ENCODE results near the gene DDX4.
"Not testable (repeated sequence)": the region's sequence is repeated elsewhere in the genome, so short reads cannot be mapped to it uniquely, and the experiment has no call there.

Gene DDX4

DNA sequence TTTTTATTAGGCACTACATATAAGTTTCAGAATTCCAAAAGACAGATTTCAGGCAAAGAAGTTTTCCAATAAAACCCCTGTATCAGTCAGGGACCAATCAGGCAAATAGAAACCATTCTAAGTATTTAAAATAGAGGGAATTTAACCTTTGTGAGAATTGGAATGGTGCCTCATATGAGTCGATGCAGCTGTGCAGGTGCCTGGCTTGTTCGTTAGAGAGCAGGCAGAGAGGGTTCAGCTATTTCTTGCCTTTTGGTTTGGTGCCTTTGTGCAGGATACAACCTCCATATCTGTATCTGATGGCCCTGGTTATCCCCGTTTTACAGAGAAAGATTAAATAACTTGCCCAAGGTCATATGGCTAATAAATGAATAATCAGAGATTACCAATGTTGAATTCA is 6.0 kb upstream of the DDX4 start:
- FAIRE-seq = no peak

GRCh38 chr5:55732585-55732984 is 5.3 kb upstream of the DDX4 start:
- FAIRE-seq = no peak

DNA sequence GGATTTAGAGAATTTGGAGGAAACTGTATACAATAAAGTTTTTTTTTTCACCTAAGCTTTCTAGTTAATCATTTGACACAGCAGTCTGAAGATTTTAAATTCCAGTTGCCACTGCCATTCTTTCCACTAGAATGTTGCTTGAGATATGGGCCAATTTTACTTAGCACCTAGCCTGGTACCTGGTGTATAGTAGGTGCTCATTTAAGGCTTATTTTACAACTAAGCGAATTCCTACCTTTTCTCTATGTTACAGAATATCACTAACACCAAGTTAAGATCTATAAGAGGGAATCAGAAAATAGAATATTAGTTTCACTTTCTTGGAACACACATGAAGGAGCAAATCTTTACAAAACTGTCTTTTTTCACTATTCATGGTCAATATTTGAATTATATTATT is 3.2 kb upstream of the DDX4 start:
- FAIRE-seq = no peak

- no peak for FAIRE-seq
Measured at GRCh38 chr5:55742778-55743177, 4.9 kb downstream of the DDX4 start.

DNA sequence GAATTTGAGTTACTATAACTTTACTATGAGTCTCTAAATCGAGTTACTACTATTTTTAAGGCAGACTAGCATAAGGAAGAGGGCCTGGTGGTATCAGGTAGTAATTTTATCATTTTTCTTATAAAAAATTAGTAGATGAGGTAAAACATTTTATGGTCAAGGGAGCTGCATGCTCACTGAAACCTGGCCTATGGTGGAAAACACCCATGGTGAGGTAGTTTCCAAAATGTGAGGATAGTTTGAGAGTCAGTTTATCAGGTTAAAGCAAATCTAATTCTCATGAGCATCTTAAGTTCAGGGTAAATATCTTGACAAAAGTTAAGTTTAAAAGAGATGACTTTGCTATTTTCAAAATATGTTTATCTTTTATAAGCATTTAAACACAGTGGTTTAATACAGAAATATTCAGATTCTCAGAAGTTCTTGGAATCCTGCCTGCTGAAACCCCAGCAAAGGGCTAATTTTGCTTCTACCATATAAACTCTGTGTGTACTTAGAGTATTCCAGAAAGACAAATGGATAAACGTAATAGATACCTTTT is 10.0 kb downstream of the DDX4 start:
- no peak for FAIRE-seq

DNA sequence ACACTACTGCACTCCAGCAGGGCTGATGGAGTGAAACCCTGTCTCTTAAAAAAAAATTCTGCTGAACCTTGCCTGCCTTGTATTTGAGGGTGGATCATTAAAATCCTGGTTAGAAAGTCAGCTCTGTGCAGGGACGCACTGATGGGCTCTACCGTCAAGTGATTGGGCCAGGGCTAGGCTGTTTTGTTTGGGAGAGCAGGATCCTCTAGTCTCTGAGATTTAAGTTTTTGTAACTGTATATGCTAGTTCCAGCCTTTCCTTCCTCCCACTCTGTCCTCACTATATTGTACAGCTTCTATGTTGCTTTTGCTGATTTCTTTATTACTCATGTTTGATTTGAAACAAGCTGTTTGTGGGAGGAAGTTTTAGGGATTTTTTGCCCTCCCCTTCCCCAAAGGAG is 11.5 kb downstream of the DDX4 start:
- FAIRE-seq = no peak

GRCh38 chr5:55750063-55750462 is 12.2 kb downstream of the DDX4 start:
- no peak for FAIRE-seq

- no peak for FAIRE-seq
Measured at GRCh38 chr5:55750499-55750898, 12.6 kb downstream of the DDX4 start.

DNA sequence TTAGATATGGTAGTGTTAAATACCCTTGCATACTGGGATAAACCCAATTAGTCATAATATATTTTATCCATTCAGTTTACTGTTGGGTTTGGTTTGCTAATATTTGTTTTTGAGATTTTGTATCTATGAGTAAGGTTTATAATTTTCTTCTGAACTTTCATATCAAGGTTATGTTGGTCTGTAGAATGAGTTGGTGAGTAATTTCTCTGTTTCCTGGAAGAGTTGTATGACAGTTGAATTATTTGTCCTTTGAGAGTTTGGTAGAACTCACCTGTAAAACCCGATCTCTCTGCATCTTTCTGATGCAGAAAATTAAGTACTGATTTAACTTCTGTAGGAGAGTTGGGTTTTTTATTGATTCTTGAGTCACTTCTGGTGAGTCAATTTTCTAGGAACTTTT is 20.4 kb downstream of the DDX4 start:
- no peak for FAIRE-seq

DNA sequence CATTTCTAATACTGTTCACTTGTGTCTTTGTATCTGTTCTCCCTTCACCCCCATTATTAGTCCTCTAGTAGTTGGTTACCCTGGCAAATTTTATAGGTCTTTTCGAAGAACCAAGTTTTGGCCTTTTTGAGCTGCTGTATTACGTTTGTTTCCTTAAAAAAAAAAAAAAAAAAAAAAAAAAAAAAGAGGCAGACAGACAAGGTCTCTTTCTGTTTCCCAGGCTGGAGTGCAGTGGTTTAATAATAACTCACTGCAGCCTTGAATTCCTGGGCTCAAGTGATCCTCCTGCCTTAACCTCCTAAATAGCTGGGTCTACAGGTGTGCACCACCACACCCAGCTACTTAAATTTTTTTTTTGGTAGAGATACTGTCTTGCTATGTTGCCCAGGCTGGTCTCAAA is 20.9 kb downstream of the DDX4 start:
- no peak for FAIRE-seq

GRCh38 chr5:55761721-55762120 is 23.9 kb downstream of the DDX4 start:
- FAIRE-seq = not testable (repeated sequence)

DNA sequence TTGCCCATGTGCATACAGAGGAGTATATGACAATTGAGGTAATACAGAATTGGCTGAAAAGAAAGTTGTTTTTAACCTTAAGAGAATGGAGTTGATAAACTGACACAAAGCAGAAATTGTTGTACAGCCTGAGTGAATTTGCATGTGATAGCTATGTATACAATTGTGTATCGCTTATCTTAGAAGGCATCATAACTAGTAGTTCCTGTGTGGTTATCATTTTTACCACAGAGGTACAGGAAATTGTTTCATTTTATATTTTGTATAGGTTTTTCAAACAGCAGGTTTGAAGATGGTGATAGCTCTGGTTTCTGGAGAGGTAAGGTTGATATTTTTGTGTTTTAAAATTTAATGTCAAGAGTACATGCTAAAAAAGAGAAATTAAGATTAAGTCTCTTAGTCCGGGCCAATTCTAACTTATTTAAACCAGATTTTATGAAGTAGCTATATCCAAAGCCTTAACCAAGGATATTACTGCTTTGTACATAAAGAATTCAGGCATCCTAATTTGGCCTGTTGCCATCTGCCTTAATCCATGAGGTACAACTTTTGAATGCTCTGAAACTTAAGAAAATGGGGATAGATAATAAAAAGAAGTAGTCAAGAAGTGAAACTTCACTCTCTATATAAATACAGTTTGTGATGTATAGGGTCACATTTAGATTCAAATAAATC is 26.0 kb downstream of the DDX4 start:
- FAIRE-seq = no peak

DNA sequence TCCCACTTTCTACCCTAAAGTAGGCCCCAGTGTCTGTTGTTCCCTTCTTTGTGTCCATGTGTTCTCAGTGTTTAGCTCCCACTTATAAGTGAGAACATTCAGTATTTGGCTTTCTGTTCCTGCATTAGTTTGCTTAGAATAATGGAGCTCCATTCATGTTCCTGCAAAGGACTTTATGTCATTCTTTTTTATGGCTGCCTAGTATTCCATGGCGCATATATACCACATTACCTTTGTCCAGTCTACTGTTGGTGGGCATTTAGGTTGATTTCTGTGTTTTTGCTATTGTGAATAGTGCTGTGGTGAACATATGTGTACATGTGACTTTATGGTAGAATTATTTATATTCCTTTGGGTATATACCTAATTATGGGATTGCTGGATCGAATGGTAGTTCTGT is 30.4 kb downstream of the DDX4 start:
- no peak for FAIRE-seq

- no peak for FAIRE-seq
Measured at GRCh38 chr5:55771175-55771655, 33.4 kb downstream of the DDX4 start.

- no peak for FAIRE-seq
Measured at GRCh38 chr5:55773057-55773456, 35.2 kb downstream of the DDX4 start.

GRCh38 chr5:55777332-55777731 is 39.5 kb downstream of the DDX4 start:
- FAIRE-seq = no peak

DNA sequence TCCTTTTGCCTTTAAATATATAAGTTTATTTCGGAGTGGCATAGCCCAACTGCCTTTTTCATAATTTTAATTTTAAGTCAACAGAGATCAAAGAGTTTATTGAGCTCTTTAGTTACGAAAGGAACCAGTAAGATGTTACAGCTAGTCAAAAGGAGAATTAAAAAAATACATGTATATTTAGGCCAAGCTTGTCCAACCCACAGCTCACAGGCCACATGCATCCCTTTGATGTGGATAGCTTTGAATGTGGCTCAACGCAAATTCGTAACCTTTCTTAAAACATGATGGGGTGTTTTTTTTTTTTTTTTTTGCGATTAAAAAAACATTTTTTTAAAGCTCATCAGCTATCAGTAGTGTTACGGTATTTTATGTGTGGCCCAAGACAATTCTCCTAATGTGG is 63.1 kb downstream of the DDX4 start:
- FAIRE-seq = no peak

- not testable (repeated sequence) for FAIRE-seq
Measured at GRCh38 chr5:55808814-55809213, 71.0 kb downstream of the DDX4 start.

DNA sequence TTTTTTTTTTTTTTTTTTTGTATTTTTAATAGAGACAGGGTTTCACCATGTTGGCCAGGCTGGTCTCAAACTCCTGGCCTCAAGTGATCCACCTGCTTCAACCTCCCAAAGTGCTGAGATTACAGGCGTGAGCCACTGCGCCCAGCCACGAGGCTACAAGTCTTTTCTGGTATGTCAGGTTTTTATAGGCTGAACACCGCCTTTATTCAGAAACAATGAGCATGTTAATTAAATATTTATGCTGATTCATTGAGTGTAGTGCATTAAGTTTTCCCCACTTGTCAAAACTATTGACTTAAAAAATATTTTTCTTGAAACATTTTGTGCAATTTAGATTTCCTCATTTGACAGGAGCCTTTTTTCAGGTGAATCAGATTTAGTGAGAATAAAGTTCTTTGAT is 78.1 kb downstream of the DDX4 start:
- FAIRE-seq = not testable (repeated sequence)

DNA sequence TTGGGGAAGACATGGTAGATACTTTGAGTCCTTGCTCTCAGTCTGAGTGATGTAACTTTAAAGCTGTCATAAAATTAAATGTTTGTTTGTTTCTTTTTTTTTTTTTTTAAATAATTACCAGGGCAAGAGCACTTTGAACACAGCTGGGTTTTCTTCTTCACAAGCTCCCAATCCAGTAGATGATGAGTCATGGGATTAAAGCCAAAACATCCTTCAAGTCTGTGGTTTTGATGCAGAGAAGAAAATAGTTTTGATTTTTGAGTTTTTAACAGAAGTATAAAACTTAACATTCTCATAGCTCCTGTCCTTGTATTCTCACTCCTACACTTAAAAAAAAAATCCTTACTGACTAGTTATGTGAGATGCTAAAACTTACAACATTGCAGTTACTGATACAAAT is 78.5 kb downstream of the DDX4 start:
- no peak for FAIRE-seq

GRCh38 chr5:55817030-55817429 is 79.2 kb downstream of the DDX4 start:
- no peak for FAIRE-seq

GRCh38 chr5:55820488-55820887 is 82.6 kb downstream of the DDX4 start:
- FAIRE-seq = no peak

- FAIRE-seq = no peak
Measured at GRCh38 chr5:55821731-55822512, 84.1 kb downstream of the DDX4 start.

GRCh38 chr5:55823151-55823796 is 85.4 kb downstream of the DDX4 start:
- no peak for FAIRE-seq
